ENCODE results near the gene RBM26. TPM values are rescaled to one million over a fixed set of nuclear protein-coding genes. Genes with fewer than 3 reads are reported as not detected.

Gene RBM26
- total and polyA plus RNA-seq, 2 experiments from 2014 or later: 46.0 to 69.3 TPM

DNA sequence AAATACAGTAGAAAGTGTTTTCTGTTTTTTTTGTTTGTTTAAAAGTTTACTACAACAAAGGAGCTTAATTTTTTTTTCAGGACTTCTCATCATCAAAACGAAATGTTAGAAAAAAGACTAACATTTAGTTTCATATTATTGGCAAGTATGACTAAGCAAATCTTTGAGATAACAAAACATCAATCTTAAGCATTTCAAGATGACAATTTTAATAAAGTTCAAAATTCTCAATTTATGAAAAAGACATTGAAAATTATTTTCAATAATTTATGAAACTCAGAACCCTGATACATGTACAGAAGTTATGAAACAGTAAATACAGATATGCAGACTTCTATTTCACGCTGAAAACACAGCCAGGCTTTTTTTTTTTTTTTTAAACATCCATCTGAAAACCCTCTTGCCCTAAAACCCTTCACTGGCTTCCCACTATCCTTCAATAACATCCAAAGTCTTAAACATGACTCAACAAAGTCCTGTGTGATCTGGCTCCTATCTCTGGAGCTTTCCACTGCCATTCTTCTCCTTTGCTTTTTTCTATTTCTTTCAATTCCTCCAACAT lies 3.9 kb downstream of the RBM26 start:
- H3K36me3 ChIP-seq (ENCODE audit: insufficient read depth): no peaks in the 10 kb centered on the region; the same call in 1 of the 2 replicates
- H3K4me2 ChIP-seq: peak overlapping the region; percentile 85
- ATAC-seq (no peak), DNase-seq (ENCODE audit: low spot score) (no peak)
- no peaks in the 10 kb centered on the region for H3F3A ChIP-seq (replicated peaks; ENCODE audit: low read depth)
- peak overlapping the region; percentile 92 for H3K4me3 ChIP-seq
- Mint-ChIP-seq H3K36me3 (ENCODE audit: low read depth) (peaks cover 28% of the 10 kb centered on the region), H3K4me3 (no peak overlapping the region; the same call in 2 of the 3 replicates), H3K4me1 (peaks cover 38% of the 10 kb centered on the region), H3K9me3 (peaks cover 2% of the 10 kb centered on the region; the same call in 1 of the 3 replicates), H3K27me3 (ENCODE audit: insufficient read depth, low read depth, poor library complexity) (no peaks in the 10 kb centered on the region), H3K27ac (peak overlapping the region; percentile 84)
- no peak for TF ChIP-seq NANOG (IDR thresholded peaks at IDR 0.05; ENCODE audit: borderline replicate concordance)
- TF ChIP-seq STAT1 (IDR thresholded peaks at IDR 0.05; ENCODE audit: unreplicated experiment): no peak
- TF ChIP-seq, protein P1, sequence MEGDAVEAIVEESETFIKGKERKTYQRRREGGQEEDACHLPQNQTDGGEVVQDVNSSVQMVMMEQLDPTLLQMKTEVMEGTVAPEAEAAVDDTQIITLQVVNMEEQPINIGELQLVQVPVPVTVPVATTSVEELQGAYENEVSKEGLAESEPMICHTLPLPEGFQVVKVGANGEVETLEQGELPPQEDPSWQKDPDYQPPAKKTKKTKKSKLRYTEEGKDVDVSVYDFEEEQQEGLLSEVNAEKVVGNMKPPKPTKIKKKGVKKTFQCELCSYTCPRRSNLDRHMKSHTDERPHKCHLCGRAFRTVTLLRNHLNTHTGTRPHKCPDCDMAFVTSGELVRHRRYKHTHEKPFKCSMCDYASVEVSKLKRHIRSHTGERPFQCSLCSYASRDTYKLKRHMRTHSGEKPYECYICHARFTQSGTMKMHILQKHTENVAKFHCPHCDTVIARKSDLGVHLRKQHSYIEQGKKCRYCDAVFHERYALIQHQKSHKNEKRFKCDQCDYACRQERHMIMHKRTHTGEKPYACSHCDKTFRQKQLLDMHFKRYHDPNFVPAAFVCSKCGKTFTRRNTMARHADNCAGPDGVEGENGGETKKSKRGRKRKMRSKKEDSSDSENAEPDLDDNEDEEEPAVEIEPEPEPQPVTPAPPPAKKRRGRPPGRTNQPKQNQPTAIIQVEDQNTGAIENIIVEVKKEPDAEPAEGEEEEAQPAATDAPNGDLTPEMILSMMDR (conservative IDR thresholded peaks at IDR 0.05; ENCODE audit: low read depth in 2 of 2): no peak
- TF ChIP-seq ZNF114 (CRISPR knock-in tag; IDR thresholded peaks at IDR 0.05): no peak
- TF ChIP-seq EZH2phosphoT487 (IDR thresholded peaks at IDR 0.05; ENCODE audit: unreplicated experiment): no peak
- TF ChIP-seq, protein P2, sequence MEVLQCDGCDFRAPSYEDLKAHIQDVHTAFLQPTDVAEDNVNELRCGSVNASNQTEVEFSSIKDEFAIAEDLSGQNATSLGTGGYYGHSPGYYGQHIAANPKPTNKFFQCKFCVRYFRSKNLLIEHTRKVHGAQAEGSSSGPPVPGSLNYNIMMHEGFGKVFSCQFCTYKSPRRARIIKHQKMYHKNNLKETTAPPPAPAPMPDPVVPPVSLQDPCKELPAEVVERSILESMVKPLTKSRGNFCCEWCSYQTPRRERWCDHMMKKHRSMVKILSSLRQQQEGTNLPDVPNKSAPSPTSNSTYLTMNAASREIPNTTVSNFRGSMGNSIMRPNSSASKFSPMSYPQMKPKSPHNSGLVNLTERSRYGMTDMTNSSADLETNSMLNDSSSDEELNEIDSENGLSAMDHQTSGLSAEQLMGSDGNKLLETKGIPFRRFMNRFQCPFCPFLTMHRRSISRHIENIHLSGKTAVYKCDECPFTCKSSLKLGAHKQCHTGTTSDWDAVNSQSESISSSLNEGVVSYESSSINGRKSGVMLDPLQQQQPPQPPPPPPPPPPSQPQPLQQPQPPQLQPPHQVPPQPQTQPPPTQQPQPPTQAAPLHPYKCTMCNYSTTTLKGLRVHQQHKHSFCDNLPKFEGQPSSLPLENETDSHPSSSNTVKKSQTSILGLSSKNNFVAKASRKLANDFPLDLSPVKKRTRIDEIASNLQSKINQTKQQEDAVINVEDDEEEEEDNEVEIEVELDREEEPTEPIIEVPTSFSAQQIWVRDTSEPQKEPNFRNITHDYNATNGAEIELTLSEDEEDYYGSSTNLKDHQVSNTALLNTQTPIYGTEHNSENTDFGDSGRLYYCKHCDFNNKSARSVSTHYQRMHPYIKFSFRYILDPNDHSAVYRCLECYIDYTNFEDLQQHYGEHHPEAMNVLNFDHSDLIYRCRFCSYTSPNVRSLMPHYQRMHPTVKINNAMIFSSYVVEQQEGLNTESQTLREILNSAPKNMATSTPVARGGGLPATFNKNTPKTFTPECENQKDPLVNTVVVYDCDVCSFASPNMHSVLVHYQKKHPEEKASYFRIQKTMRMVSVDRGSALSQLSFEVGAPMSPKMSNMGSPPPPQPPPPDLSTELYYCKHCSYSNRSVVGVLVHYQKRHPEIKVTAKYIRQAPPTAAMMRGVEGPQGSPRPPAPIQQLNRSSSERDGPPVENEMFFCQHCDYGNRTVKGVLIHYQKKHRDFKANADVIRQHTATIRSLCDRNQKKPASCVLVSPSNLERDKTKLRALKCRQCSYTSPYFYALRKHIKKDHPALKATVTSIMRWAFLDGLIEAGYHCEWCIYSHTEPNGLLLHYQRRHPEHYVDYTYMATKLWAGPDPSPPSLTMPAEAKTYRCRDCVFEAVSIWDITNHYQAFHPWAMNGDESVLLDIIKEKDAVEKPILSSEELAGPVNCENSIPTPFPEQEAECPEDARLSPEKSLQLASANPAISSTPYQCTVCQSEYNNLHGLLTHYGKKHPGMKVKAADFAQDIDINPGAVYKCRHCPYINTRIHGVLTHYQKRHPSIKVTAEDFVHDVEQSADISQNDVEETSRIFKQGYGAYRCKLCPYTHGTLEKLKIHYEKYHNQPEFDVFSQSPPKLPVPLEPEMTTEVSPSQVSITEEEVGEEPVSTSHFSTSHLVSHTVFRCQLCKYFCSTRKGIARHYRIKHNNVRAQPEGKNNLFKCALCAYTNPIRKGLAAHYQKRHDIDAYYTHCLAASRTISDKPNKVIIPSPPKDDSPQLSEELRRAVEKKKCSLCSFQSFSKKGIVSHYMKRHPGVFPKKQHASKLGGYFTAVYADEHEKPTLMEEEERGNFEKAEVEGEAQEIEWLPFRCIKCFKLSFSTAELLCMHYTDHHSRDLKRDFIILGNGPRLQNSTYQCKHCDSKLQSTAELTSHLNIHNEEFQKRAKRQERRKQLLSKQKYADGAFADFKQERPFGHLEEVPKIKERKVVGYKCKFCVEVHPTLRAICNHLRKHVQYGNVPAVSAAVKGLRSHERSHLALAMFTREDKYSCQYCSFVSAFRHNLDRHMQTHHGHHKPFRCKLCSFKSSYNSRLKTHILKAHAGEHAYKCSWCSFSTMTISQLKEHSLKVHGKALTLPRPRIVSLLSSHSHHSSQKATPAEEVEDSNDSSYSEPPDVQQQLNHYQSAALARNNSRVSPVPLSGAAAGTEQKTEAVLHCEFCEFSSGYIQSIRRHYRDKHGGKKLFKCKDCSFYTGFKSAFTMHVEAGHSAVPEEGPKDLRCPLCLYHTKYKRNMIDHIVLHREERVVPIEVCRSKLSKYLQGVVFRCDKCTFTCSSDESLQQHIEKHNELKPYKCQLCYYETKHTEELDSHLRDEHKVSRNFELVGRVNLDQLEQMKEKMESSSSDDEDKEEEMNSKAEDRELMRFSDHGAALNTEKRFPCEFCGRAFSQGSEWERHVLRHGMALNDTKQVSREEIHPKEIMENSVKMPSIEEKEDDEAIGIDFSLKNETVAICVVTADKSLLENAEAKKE (CRISPR knock-in tag; IDR thresholded peaks at IDR 0.05): no peak
- no peak for TF ChIP-seq POLR2AphosphoS5 (IDR thresholded peaks at IDR 0.05; ENCODE audit: low read depth)
- TF ChIP-seq, protein P3, sequence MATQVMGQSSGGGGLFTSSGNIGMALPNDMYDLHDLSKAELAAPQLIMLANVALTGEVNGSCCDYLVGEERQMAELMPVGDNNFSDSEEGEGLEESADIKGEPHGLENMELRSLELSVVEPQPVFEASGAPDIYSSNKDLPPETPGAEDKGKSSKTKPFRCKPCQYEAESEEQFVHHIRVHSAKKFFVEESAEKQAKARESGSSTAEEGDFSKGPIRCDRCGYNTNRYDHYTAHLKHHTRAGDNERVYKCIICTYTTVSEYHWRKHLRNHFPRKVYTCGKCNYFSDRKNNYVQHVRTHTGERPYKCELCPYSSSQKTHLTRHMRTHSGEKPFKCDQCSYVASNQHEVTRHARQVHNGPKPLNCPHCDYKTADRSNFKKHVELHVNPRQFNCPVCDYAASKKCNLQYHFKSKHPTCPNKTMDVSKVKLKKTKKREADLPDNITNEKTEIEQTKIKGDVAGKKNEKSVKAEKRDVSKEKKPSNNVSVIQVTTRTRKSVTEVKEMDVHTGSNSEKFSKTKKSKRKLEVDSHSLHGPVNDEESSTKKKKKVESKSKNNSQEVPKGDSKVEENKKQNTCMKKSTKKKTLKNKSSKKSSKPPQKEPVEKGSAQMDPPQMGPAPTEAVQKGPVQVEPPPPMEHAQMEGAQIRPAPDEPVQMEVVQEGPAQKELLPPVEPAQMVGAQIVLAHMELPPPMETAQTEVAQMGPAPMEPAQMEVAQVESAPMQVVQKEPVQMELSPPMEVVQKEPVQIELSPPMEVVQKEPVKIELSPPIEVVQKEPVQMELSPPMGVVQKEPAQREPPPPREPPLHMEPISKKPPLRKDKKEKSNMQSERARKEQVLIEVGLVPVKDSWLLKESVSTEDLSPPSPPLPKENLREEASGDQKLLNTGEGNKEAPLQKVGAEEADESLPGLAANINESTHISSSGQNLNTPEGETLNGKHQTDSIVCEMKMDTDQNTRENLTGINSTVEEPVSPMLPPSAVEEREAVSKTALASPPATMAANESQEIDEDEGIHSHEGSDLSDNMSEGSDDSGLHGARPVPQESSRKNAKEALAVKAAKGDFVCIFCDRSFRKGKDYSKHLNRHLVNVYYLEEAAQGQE (IDR thresholded peaks at IDR 0.05; ENCODE audit: unreplicated experiment): no peak
- no peak for TF ChIP-seq EZH2 (IDR thresholded peaks at IDR 0.05; ENCODE audit: low read depth, unreplicated experiment)
- TF ChIP-seq, protein P4, sequence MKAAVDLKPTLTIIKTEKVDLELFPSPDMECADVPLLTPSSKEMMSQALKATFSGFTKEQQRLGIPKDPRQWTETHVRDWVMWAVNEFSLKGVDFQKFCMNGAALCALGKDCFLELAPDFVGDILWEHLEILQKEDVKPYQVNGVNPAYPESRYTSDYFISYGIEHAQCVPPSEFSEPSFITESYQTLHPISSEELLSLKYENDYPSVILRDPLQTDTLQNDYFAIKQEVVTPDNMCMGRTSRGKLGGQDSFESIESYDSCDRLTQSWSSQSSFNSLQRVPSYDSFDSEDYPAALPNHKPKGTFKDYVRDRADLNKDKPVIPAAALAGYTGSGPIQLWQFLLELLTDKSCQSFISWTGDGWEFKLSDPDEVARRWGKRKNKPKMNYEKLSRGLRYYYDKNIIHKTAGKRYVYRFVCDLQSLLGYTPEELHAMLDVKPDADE (IDR thresholded peaks at IDR 0.05): no peak
- no peak for TF ChIP-seq CREB1 (CRISPR knock-in tag; IDR thresholded peaks at IDR 0.05; ENCODE audit: low read depth)
- TF ChIP-seq ZNF331 (CRISPR knock-in tag; IDR thresholded peaks at IDR 0.05; ENCODE audit: low read depth): no peak
- peaks cover 92% of the 10 kb centered on the region for H3K79me2 ChIP-seq (replicated peaks; ENCODE audit: insufficient read depth)
- peaks cover 20% of the 10 kb centered on the region for H4K20me1 ChIP-seq (replicated peaks; ENCODE audit: insufficient read depth)
- peaks cover 40% of the 10 kb centered on the region for H3K4me1 ChIP-seq (ENCODE audit: insufficient read depth)
- H3K27me3 ChIP-seq (ENCODE audit: insufficient read depth): no peaks in the 10 kb centered on the region
- no peaks in the 10 kb centered on the region for H3K9me2 ChIP-seq (ENCODE audit: insufficient read depth)
- no peak overlapping the region for H3K27ac ChIP-seq (ENCODE audit: low read depth)
- no peak overlapping the region for H2AFZ ChIP-seq

Measured in GM23338 (cell line).